ENCODE measurements around the gene CNTN4. TPM values are rescaled to one million over a fixed set of nuclear protein-coding genes. Genes with fewer than 3 reads are reported as not detected.

CNTN4 gene
- total and polyA plus RNA-seq, 2 experiments from 2014 or later: 0.91 to 4.0 TPM

DNA sequence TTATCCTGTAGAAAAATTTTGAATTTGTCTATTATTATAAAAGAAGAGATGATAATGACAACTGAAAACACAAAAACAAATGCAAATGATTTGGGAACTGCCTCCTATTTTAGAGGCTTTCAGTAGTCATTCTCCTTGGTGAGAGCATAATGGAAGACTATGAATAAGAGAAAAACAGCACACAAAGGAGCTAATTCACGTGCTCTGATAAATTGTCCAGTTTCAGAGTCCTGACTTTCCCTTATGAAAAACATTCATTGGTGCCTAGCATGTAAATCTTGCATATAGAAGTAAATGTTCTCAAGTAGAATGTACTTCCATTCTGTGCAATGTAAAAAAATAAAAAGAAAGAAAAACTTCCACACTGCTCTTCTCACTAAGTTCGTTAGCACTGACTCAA lies 805.4 kb downstream of the CNTN4 start (continued):
- no peak for TF ChIP-seq STAT1 (IDR thresholded peaks at IDR 0.05; ENCODE audit: unreplicated experiment)
- no peak for TF ChIP-seq EZH2phosphoT487 (IDR thresholded peaks at IDR 0.05; ENCODE audit: unreplicated experiment)
- no peak for TF ChIP-seq ZNF114 (CRISPR knock-in tag; IDR thresholded peaks at IDR 0.05)
- TF ChIP-seq, protein P1, sequence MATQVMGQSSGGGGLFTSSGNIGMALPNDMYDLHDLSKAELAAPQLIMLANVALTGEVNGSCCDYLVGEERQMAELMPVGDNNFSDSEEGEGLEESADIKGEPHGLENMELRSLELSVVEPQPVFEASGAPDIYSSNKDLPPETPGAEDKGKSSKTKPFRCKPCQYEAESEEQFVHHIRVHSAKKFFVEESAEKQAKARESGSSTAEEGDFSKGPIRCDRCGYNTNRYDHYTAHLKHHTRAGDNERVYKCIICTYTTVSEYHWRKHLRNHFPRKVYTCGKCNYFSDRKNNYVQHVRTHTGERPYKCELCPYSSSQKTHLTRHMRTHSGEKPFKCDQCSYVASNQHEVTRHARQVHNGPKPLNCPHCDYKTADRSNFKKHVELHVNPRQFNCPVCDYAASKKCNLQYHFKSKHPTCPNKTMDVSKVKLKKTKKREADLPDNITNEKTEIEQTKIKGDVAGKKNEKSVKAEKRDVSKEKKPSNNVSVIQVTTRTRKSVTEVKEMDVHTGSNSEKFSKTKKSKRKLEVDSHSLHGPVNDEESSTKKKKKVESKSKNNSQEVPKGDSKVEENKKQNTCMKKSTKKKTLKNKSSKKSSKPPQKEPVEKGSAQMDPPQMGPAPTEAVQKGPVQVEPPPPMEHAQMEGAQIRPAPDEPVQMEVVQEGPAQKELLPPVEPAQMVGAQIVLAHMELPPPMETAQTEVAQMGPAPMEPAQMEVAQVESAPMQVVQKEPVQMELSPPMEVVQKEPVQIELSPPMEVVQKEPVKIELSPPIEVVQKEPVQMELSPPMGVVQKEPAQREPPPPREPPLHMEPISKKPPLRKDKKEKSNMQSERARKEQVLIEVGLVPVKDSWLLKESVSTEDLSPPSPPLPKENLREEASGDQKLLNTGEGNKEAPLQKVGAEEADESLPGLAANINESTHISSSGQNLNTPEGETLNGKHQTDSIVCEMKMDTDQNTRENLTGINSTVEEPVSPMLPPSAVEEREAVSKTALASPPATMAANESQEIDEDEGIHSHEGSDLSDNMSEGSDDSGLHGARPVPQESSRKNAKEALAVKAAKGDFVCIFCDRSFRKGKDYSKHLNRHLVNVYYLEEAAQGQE (IDR thresholded peaks at IDR 0.05; ENCODE audit: unreplicated experiment): no peak

DNA sequence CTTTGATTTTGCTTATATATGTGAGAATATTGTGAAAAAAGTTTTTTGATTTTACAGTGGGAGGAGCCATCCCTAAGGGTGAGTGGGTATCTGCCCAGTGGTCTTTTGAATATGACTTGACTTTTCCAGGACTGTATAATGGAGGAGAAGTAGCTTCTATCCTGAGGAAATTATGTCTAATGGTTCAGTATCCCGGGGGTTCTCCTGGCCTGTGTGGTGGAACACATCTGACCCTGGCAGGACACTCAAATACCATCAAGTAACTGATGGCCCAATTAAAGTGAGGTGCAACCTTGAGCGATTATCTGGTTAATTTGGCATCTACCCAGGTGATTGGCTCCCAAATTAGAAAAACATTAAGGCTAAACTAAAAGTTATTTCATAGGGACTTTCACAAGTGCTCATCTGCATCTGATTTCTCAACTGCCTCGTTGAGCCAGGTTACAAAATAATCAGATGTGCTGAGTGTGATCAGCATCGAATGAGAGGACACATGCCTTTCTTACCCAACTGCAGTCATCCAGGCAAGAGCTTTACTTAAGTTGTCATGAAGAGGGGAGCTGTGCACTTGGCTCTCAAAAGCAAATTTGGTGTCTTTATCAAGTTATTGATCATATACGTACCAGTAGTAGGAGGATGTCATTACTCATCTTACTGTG lies 810.2 kb downstream of the CNTN4 start:
- DNase-seq (ENCODE audit: low spot score) (no peak), ATAC-seq (no peak)
- no peaks in the 10 kb centered on the region for H3K79me2 ChIP-seq (replicated peaks; ENCODE audit: insufficient read depth)
- 0 out of 2 replicates have a peak, but pooled peaks cover 4% of the 10 kb centered on the region for H3K4me1 ChIP-seq (ENCODE audit: insufficient read depth)
- H3K27ac ChIP-seq (ENCODE audit: low read depth): no peak overlapping the region
- no peaks in the 10 kb centered on the region for H3K36me3 ChIP-seq (ENCODE audit: insufficient read depth)
- no peaks in the 10 kb centered on the region; the same call in 1 of the 2 replicates for H3K9me2 ChIP-seq (ENCODE audit: insufficient read depth)
- Mint-ChIP-seq H3K27ac (no peak overlapping the region), H3K4me1 (no peaks in the 10 kb centered on the region), H3K4me3 (no peak overlapping the region), H3K9me3 (peaks cover 91% of the 10 kb centered on the region), H3K36me3 (ENCODE audit: low read depth) (peaks cover 28% of the 10 kb centered on the region; the same call in 2 of the 3 replicates), H3K27me3 (ENCODE audit: insufficient read depth, low read depth, poor library complexity) (peaks cover 2% of the 10 kb centered on the region)
- no peaks in the 10 kb centered on the region for H3K27me3 ChIP-seq (ENCODE audit: insufficient read depth)
- no peaks in the 10 kb centered on the region for H4K20me1 ChIP-seq (replicated peaks; ENCODE audit: insufficient read depth)
- no peaks in the 10 kb centered on the region for H3F3A ChIP-seq (replicated peaks; ENCODE audit: low read depth)
- no peak overlapping the region for H2AFZ ChIP-seq
- H3K4me2 ChIP-seq: no peak overlapping the region
- H3K4me3 ChIP-seq: no peak overlapping the region
- TF ChIP-seq EZH2phosphoT487 (IDR thresholded peaks at IDR 0.05; ENCODE audit: unreplicated experiment) (no peak), ZNF462 (CRISPR knock-in tag; IDR thresholded peaks at IDR 0.05) (no peak), ZNF331 (CRISPR knock-in tag; IDR thresholded peaks at IDR 0.05; ENCODE audit: low read depth) (no peak), CTCF (conservative IDR thresholded peaks at IDR 0.05; ENCODE audit: low read depth in 2 of 2) (no peak), EZH2 (IDR thresholded peaks at IDR 0.05; ENCODE audit: low read depth, unreplicated experiment) (no peak)
- TF ChIP-seq, protein P1 (IDR thresholded peaks at IDR 0.05; ENCODE audit: unreplicated experiment): no peak

Data from GM23338 (cell line).